Transverse colon (tissue), 4 donors: ENCODE measurements around the gene SH3RF3.

ENCODE experiments used
- POLR2AphosphoS5 ChIP-seq, 3 donors: sonication (generic); formaldehyde crosslinking; IDR thresholded peaks; one replicate each; pipeline ENCODE4 v1.6.1; 2016; ENCODE audit warnings: antibody characterized with exemption in 3 of 3
- TF ChIP-seq, protein P1 (sequence below), 5 experiments: fragments of 200-600 bp in 3 of 5; fragments of 450-650 bp in 2 of 5; sonication (generic) in 3 of 5; IDR thresholded peaks; 1 replicate in 2 of 5; 2 replicates in 3 of 5; pipeline ENCODE4 v1.5.1; 2016 to 2017; ENCODE audit warnings: antibody characterized with exemption in 5 of 5, inconsistent platforms in 3 of 5, mild to moderate bottlenecking in 2 of 5, moderate library complexity in 1 of 5

- TF ChIP-seq POLR2AphosphoS5 (IDR thresholded peaks at IDR 0.05): peak in 2 of 3 donors; percentile 41 to 50
- TF ChIP-seq, protein P1, sequence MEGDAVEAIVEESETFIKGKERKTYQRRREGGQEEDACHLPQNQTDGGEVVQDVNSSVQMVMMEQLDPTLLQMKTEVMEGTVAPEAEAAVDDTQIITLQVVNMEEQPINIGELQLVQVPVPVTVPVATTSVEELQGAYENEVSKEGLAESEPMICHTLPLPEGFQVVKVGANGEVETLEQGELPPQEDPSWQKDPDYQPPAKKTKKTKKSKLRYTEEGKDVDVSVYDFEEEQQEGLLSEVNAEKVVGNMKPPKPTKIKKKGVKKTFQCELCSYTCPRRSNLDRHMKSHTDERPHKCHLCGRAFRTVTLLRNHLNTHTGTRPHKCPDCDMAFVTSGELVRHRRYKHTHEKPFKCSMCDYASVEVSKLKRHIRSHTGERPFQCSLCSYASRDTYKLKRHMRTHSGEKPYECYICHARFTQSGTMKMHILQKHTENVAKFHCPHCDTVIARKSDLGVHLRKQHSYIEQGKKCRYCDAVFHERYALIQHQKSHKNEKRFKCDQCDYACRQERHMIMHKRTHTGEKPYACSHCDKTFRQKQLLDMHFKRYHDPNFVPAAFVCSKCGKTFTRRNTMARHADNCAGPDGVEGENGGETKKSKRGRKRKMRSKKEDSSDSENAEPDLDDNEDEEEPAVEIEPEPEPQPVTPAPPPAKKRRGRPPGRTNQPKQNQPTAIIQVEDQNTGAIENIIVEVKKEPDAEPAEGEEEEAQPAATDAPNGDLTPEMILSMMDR (IDR thresholded peaks at IDR 0.05): no peak
Measured at GRCh38 chr2:109513749-109514588, 385.0 kb downstream of the SH3RF3 start.
